CD4-positive, alpha-beta T cell treated with Interleukin-15 for 4 hours (primary cell): Measurements from ENCODE around the gene SIPA1.

ENCODE experiments used
- DNase-seq: peaks from one replicate; pipeline ENCODE4 v3.0.0-alpha.2; 2020; ENCODE audit warnings: low spot score

Gene SIPA1

DNA sequence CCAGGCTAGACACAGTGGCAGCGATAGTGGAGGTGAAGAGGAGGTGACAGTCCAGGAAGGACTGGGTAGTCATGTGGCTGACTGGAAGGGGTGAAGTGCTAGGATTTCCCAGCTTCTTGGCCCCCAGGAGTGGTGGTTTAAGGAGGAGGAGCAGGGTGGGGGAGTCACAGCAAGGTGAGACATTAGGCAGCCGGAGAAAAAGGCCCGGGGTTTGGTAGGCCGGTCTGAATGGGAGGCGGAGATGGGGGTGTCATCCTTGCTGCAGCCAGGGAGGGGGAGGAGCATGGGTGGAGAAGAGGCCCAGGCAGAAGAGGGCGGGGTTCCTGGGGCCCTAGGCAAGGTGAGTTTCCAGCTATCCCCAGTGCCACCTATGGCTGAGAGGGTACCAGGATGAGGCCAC is 6.1 kb downstream of the SIPA1 start:
- DNase-seq = peak; percentile 8

DNA sequence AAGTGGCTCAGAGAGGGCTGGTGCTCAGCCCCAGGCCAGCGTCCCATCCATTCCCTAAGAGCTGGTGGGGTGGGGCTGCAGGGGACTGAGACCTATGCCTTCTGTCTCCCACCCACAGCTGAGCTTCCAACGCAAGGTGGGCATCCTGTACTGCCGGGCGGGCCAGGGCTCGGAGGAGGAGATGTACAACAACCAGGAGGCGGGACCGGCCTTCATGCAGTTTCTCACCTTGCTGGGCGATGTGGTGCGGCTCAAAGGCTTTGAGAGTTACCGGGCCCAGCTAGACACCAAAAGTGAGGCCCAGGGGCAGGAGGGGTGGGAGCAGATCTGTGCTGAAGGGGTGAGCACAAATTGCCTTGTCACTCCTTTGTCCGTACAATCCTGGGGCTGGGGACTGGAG is 6.9 kb downstream of the SIPA1 start:
- no peak for DNase-seq

DNA sequence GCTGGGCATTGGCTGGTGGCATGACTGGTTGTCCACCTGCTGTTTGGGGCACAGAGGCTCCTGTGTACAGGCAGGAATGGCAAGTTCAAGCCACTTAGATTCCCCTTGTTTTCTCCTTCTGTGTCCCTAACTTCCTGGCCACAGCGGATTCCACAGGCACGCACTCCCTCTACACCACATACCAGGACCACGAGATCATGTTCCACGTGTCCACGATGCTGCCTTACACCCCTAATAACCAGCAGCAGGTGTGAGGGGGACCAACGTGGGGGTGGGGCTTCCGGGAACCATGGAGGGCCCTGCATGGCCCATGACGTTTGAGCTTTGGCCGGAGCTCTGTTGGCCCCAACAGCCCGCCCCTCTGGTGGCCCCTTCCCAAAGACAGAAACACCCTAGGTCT is 7.8 kb downstream of the SIPA1 start:
- no peak for DNase-seq

DNA sequence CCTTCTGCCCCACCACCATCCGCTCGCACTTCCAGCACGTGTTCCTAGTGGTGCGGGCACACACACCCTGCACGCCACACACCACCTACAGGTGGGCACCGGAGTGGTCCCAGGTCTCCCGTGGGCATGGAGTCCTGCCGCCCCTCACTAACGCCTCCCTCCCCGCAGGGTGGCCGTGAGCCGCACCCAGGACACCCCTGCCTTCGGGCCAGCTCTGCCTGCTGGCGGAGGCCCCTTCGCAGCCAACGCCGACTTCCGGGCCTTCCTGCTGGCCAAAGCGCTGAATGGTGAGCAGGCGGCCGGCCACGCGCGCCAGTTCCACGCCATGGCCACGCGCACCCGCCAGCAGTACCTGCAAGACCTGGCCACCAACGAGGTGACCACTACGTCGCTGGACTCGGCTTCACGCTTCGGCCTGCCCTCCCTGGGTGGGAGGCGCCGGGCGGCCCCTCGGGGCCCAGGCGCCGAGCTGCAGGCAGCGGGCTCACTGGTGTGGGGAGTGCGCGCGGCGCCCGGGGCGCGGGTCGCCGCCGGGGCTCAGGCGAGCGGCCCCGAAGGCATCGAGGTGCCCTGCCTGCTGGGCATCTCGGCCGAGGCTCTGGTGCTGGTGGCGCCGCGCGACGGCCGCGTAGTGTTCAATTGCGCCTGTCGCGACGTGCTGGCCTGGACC is 8.5 kb downstream of the SIPA1 start:
- DNase-seq = no peak

DNA sequence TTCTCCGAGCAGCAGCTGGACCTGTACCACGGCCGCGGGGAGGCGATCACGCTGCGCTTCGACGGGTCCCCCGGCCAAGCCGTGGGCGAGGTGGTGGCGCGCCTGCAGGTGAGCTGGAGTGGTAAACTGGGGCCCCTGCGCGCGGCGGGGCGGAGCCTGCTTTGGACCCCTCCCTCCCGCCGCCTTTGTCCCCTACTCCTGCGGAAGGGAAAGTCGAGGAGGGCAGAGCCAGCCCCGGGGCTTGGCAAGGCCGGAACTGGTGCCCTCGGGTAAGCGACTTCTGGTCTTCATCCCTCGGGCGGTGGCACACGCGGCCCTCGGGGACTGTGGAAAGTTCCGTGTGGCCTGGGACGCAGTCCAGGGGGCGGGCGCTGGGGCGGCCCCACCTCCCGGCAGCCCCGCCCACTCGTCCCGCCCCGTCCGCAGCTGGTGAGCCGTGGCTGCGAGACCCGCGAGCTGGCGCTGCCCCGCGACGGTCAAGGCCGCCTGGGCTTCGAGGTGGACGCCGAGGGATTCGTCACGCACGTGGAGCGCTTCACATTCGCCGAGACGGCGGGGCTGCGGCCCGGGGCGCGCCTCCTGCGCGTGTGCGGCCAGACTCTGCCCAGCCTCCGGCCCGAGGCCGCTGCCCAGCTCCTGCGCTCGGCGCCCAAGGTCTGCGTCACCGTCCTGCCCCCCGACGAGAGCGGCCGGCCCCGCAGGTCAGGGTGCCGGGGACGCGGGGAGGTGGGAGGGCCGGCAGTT is 9.2 kb downstream of the SIPA1 start:
- no peak for DNase-seq

DNA sequence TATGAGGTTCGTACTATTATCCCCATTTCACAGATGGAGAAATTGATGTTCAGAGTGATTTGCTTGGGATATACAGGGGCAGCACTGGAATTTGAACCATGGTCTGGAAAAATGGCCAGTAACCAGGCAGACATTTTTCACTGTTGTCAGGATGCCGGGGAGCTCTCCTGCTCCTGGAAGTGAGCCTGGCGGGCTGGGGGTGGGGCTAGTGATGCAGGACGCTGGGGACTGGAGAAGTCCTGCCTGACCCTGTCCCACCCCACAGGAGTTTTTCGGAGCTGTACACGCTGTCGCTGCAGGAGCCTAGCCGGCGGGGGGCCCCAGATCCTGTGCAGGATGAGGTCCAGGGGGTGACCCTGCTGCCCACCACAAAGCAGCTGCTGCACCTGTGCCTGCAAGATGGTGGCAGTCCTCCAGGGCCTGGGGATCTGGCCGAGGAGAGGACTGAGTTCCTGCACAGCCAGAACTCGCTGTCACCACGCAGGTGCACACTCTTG is 11.1 kb downstream of the SIPA1 start:
- DNase-seq = no peak

DNA sequence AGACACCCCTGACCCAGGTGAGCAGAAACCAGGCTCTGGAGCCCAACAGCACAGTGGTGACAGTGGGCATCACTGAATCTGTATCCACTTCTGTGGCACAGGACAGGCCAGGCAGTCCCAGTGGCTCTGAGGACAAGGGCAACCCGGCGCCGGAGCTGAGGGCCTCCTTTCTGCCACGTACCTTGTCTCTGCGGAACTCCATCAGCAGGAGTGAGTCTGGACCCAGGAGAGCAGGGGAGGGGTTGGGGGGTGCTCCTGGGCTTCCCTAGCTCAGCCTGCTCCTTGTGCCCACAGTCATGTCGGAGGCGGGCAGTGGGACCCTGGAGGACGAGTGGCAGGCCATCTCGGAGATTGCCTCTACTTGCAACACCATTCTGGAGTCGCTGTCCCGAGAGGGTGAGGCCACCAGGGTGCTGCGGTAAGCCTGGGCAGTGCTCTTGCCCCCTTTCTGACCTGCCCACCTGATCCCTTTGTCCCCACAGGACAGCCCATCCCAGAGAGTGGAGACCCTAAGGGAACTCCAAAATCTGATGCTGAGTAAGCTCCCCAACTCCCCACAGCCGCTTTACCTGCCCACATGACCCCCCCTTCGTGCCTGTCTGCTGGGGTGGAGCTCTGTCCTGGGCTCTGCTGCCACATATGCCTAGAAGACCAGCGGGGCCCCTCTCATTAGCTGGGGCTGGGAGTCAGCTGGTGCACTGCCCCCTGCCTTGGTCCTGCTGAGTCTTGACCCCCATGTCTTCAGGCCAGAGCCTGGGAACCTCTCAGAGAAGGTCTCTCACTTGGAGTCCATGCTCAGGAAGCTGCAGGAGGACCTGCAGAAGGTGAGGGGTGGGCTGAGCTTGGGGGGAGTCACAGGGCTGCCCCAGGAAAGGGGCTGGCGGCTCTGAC is 12.0 kb downstream of the SIPA1 start:
- no peak for DNase-seq

DNA sequence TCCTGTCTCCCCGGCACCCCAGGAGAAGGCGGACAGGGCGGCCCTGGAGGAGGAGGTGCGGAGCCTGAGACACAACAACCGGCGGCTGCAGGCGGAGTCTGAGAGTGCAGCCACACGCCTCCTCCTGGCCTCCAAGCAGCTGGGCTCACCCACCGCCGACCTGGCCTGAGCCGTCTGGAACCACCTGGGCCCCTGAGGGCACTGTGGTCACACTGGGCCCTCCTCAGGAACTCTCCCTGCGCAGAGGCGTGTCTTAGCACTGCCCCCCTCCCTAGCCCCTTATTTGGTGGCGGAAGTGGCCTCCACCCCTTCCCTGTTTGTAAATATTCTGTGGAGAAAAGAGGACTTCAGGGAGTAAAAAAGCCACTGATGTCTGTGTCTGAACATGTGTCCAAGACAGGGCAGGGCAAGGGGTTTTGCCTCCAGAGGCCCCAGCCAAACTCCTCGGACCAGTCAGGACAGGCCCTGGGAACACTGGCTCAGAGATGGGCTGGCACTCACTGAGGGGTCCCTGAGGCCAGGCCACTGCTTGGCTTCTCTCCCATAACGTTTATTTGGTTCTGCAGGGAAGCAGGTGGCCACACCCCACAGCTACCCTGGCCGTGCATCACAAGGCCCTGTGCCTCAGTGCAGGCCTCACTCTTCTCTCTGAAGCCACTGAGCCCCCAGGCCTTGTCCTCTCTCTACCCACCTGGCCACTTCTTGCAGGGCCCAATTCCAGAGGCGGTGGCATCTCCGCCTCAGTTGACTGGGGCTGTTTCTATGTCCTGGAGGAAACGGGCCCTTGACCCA is 12.8 kb downstream of the SIPA1 start:
- DNase-seq = no peak

DNA sequence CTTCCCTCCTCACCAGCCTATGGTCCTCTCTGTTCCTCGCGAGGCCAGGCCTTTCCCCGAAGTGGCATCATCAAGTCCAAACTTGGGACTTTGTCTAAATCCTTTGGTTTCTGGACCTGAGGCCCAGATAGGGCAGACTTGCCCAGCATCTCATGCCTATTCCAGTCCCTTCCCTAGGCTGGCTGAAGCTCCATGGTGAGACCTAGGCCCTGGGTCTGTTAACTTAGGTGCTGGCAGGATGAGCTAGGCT is 13.4 kb downstream of the SIPA1 start:
- DNase-seq = no peak

DNA sequence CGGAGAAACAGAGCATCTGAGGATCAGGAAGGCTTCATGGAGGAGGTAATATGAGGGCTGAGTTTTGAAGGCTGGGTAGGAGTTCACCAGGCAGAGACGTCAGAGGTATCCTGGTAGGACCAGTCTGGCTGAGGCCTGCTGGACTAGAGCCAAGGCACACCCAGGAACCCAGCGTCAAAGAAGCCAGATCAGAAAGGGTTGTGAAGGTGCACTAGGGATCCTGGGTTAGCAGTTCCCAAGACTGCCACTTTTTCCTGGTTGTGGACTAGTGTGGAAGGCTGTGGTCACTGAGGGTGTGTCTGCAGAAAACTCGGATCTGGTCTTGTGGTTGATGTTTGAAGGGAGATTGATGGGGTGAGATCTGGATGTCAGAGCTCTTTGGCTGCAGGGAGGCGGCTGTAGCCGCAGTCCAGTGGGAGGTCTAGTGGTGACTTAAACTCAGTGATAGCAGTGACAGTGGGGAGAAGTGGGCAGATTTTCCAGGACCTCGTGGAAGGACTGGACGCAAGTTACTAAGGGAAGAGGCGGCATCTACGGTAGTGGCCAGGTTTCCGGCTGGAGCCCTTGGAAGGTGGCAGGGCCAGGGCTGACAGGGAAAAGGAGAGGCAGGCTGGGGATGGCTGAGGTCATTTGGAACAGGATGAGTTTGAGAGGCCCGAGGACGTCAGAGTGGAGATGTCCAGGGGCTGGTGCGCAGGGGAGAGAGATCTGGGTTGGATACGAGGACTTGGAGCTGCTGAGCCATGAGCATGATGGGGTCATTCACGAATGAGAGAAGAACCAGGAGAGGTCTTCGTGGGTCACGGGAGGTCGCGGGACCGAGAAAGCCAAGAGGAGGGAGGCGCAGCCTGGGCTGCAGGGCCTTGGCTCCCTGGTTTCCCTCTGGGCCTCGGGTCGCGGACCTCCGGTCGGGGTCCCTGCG is 13.9 kb downstream of the SIPA1 start:
- peak; percentile 12 for DNase-seq

DNA sequence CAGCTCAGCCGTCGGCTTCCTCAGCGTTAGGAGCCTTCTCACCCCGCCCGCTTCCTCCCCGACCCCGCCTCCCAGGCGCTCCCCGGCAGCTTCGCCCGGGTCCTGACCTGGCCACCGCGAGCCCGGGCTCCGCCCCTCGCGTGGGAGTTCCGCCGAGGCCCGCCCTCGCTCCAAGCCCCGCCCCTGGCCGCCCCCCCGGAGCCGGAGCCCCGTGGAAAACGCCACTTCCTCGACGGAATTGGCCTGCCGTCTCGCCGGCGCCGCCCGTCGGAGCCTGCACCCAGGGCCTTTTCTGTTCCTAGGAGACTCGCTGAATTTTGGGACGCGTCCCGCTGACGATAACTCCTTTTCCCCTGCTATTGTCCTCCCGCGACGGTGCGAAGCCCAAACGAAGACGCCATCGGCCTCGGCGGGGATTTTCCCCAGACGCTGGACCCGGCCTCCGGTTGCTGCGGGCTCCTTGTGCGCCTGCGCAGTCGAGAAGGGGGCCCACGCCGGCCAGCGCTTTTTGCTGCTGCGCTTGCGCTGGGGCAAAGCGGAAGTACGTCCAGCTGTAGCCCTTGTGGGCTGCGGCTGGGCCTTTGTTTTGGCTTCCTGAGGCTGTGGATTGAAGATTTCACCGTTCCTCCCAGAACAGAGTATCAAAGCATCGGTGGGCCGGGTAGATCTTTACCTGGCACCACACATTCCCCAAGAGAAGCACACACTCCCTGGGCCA is 14.8 kb downstream of the SIPA1 start:
- DNase-seq = peak; percentile 95

DNA sequence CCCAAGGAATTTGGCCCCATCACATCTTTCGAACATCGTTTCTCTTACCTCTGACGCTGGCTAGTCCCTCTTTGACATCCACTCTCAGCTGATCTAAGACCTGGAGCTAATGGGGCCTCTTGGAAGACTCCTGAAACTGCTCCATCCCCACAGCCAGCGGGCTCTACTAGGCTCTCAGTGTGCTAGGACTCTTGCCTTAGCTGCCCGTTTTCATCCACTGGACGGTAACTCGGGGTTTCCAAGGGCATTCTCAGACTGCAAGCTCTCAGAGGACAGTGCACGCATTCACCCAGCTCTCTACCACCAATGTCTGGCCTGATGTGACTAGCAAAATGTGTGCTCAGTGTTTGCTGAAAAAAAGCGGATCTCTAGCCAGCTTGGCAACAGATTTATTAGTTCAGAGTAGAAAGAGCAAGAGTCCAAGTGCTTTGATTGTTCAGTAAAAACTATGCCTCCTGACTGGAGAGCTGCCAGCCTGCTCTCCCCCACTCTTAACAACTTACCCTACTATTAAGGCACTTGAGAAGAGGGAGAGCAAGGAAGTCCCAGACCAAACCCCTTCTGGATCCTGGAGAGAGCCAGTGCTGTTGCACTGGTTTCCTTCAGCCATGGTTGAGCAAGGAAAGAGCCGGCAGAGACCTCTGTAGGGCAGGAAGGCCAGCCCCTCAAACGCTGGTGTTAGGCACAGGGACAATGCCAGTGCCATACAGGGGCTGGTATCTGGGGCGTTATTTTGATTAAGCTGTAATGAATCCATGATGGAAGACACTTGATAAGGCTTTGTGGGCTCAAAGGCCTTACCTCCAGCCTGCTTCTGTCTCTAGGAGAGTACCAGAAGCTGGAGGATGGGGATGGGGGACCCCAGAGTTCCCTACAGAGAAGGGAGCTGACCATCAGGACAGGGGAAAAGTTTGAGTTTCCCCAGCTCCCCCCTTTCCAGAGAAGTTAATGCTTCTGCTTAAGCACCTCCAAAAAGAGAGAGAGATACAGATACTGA is 15.6 kb downstream of the SIPA1 start:
- peak; percentile 6 for DNase-seq

DNA sequence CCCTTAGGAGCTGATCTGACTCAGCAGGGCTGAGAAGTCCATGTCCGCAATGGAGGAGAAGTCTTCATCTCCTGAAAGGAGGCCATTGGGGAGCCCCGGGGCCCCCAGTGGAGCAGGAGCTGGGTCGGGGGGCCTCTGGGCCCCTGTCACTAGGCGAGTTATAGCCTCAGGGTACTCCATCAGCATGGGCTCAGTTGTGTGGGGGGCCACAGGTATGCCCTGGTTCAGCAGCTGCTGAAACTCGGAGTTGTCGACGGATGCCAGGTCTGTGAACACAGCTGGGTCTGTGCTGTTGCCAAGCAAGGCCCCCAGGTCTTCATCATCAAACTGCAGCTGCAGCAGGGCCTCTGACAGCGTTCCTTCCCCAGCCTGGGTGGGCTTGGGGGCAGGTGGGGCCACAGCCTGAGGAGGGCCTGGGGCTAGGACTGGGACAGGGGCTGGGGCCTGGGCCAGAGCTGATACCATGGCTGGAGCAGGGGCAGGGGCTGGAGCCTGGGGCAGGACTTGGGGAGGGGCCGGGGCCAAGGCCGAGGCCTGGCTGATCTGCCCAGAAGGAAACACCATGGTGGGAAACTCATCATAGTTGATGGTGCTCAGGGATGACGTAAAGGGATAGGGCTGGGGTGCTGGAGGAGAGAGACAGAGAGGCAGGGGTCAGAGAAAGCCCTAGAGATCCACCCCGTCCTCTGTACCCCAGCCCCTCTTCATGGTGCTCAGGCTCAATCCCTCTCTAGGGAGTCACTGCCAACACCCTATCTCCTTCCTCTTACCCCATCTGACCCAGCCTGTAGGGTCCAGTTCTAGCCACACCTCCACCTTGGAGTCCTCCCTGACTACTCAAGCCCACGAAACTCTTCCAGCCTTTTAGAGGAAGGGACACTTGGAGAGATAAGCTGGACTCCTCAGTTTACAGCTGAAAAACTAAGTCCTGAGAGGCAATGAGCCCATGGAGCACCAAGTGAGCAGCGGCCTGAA is 16.8 kb downstream of the SIPA1 start:
- DNase-seq = no peak

DNA sequence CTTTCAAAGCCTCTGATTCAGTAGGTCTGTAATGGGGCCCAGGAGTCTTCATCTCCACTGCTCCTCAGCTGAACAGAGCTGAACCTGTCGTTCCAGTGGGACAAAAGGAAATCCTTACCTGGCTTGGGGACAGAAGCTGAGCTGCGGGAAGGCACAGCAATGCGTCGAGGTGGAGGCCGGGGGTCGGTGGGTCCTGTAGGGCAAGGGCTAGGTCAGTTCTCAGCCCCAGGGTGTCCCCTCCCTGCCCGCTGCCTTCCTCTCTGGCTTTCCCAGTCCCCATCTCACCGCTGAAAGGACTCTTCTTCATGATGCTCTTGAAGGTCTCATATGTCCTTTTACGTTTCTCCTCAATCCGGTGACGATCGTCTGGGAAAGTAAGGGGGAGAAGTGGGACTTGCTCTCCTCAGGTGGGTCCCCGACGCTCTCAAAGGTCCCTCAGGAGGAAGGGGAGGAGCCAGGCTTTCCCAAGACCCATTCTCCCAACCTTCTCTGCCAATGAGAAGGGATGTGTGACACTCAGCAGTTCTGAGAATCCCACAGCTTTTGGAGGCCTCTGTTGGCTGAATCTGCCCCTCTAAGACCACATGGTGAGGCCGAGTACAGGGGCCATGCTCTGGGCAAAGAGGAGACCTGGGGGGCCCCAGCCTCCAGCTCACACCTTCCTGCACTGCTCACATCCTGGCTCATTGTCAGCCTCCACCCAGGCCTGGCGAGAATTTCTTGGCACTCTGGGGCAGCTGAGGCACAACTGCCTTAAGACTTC is 17.9 kb downstream of the SIPA1 start:
- no peak for DNase-seq

DNA sequence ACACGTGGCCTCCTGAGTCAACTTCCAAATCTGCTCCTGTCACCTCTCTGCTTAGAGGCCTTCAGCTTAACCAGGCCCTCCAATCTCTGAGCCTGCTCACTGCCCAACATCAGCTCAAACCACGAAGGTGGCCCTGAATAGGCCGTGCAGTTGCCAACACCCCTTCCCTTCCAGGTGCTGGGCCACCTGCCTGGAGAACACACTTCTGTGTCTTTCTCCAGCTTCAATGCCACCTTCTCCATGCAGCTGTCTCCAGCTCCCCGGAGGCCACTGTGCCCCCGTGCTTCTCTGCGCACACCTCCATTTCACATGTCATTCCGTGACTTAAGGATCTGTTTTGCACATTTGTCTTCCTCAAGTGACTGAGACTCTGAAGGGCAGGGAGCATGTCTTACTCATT is 19.5 kb downstream of the SIPA1 start:
- DNase-seq = no peak

DNA sequence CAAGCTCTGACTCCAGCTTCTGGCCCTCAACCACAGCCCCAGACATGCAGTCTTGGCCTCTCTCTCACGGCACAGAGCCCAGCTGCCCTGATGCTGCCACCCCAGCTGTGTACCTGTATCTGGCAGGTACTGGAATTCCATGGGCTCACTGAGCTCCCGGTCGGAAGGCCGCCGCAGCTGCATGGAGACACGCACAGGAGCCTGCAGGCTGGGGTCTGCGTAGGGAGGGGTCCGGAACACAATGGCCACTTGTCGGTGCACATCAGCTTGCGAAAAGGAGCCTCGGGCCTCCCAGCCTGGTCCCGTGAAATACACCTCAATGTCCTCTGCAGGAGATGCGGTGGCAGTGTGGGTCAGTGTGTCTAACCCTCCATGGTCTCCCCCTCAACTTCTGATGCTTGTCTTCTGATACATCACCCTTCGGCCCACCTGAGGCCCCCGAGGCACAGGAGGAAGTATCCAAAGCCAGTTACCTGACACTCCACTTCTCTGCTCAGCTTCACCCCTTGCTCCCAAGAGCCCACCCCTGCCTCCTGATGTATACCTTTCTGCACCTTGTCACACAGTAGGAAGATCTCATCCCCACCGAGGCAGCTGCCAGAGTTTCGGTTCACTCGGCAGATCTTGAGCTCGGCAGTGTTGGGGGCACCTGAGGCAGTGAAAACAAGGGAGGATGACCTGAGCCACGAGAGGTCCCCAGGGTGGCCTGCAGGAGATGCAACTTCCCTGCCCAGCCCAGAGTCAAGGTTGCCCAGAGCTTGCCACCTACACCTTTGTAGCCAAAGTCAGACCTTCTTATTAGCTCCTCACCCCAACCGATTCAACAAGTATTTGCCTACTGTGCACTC is 20.5 kb downstream of the SIPA1 start:
- DNase-seq = no peak
